ENCODE data around the gene CPA4.

Gene CPA4

GRCh38 chr7:130332259-130333053 lies 39.5 kb downstream of the CPA4 start:
- TF ChIP-seq, protein P1, sequence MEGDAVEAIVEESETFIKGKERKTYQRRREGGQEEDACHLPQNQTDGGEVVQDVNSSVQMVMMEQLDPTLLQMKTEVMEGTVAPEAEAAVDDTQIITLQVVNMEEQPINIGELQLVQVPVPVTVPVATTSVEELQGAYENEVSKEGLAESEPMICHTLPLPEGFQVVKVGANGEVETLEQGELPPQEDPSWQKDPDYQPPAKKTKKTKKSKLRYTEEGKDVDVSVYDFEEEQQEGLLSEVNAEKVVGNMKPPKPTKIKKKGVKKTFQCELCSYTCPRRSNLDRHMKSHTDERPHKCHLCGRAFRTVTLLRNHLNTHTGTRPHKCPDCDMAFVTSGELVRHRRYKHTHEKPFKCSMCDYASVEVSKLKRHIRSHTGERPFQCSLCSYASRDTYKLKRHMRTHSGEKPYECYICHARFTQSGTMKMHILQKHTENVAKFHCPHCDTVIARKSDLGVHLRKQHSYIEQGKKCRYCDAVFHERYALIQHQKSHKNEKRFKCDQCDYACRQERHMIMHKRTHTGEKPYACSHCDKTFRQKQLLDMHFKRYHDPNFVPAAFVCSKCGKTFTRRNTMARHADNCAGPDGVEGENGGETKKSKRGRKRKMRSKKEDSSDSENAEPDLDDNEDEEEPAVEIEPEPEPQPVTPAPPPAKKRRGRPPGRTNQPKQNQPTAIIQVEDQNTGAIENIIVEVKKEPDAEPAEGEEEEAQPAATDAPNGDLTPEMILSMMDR (IDR thresholded peaks at IDR 0.05; ENCODE audit: unreplicated experiment in 3 of 3) = no peak
- Mint-ChIP-seq H3K27me3 (ENCODE audit: low read depth) (no peaks in the 10 kb centered on the region), H3K27ac (peak overlapping the region; percentile 10 to 87 (median 71)), H3K9me3 (peaks cover 4% of the 10 kb centered on the region), H3K4me3 (no peak overlapping the region), H3K4me1 (peaks cover 60% of the 10 kb centered on the region), H3K36me3 (ENCODE audit: low read depth) (no peaks in the 10 kb centered on the region)

DNA sequence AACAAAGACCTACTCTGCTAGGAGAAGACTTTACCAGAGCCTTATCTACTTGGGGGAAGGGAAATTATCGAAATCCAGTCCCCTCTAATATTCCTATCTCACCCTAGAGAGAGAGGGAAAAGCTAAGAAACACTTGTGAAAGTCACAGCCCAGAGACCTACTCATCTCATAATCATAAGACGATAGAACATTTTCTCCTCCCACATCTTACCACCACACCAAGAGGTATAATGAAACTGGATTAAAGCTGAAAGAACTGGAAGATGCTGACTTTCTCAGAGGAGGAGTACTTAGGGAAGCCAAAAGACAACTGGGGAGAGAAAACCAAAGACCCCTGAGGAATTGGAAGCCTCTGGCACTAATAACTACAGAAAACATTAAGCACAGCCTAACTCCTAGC lies 40.9 kb downstream of the CPA4 start:
- Mint-ChIP-seq H3K4me1 (peaks cover 68% of the 10 kb centered on the region), H3K4me3 (no peak overlapping the region), H3K9me3 (peaks cover 4% of the 10 kb centered on the region), H3K27ac (peak overlapping the region in 2 of 3 experiments; percentile 80 to 87), H3K36me3 (ENCODE audit: low read depth) (no peaks in the 10 kb centered on the region), H3K27me3 (ENCODE audit: low read depth) (no peaks in the 10 kb centered on the region)
- TF ChIP-seq, protein P1 (IDR thresholded peaks at IDR 0.05; ENCODE audit: unreplicated experiment in 3 of 3) = no peak

DNA sequence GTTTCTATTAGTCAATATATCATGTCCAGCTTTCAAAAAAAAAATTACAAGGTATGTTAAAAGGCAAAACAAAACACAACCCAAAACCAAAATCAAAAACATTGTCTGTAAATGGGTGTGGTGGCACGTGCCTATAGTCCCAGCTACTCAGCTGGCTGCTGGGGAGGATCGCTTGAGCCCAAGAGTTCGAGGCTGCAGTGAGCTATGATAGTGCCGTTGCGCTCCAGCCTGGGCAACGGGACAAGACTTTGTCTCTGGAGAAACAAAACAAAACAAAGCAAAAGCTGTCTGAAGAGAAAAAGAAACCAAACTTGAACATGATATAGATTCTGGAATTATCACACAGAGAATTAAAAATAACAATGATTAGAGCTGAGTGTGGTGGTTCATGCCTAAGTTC lies 41.3 kb downstream of the CPA4 start:
- Mint-ChIP-seq H3K36me3 (ENCODE audit: low read depth) (no peaks in the 10 kb centered on the region), H3K9me3 (peaks cover 4% of the 10 kb centered on the region), H3K27me3 (ENCODE audit: low read depth) (no peaks in the 10 kb centered on the region), H3K27ac (peak overlapping the region; percentile 50 to 87 (median 80)), H3K4me3 (no peak overlapping the region), H3K4me1 (peaks cover 71% of the 10 kb centered on the region)
- TF ChIP-seq, protein P1 (IDR thresholded peaks at IDR 0.05; ENCODE audit: unreplicated experiment in 3 of 3) = no peak

- peaks cover 44% of the 10 kb centered on the region for H3K4me1 Mint-ChIP-seq
- no peak overlapping the region for H3K4me3 Mint-ChIP-seq
- TF ChIP-seq, protein P1 (IDR thresholded peaks at IDR 0.05; ENCODE audit: unreplicated experiment in 3 of 3) = no peak
- peaks cover 4% of the 10 kb centered on the region for H3K9me3 Mint-ChIP-seq
- no peaks in the 10 kb centered on the region for H3K27me3 Mint-ChIP-seq (ENCODE audit: low read depth)
- H3K27ac Mint-ChIP-seq = peak overlapping the region in 1 of 3 experiments; percentile 32
- no peaks in the 10 kb centered on the region for H3K36me3 Mint-ChIP-seq (ENCODE audit: low read depth)
These were observed 44.5 kb downstream of the CPA4 start for GRCh38 chr7:130337410-130337971.

- H3K4me1 Mint-ChIP-seq = peaks cover 36% of the 10 kb centered on the region
- H3K36me3 Mint-ChIP-seq (ENCODE audit: low read depth) = no peaks in the 10 kb centered on the region
- no peak overlapping the region for H3K4me3 Mint-ChIP-seq
- H3K27ac Mint-ChIP-seq = peak overlapping the region; percentile 32 to 54 (median 36)
- TF ChIP-seq, protein P1 (IDR thresholded peaks at IDR 0.05; ENCODE audit: unreplicated experiment in 3 of 3) = no peak
- H3K9me3 Mint-ChIP-seq = peaks cover 4% of the 10 kb centered on the region
- no peaks in the 10 kb centered on the region for H3K27me3 Mint-ChIP-seq (ENCODE audit: low read depth)
These were observed 45.3 kb downstream of the CPA4 start for GRCh38 chr7:130338233-130338632.

Data from nephron (organoid).